Sigmoid colon (tissue), 4 donors: ENCODE measurements around the gene RHBG.
A peak's percentile ranks its signal among the peaks of the same experiment; 100 is the strongest.

Experiments used
- CTCF ChIP-seq, 4 experiments: fragments of 450-650 bp in 3 of 4; fragments of 200-600 bp in 1 of 4; IDR thresholded peaks; one replicate each; pipeline ENCODE4 v1.5.1; 2016 to 2019; ENCODE audit warnings: antibody characterized with exemption in 4 of 4, mild to moderate bottlenecking in 3 of 4, moderate library complexity in 2 of 4
- EP300 ChIP-seq, 4 donors: sonication (generic); formaldehyde crosslinking; IDR thresholded peaks; one replicate each; pipeline ENCODE4 v1.6.1; 2017; ENCODE audit warnings: antibody characterized with exemption in 4 of 4
- POLR2A ChIP-seq, 2 donors: fragments of 450-650 bp; IDR thresholded peaks; one replicate each; pipeline ENCODE4 v1.6.1; 2016; ENCODE audit warnings: antibody characterized with exemption in 2 of 2, mild to moderate bottlenecking in 2 of 2, moderate library complexity in 2 of 2
- POLR2AphosphoS5 ChIP-seq, 4 donors: sonication (generic); formaldehyde crosslinking; IDR thresholded peaks; one replicate each; pipeline ENCODE4 v1.6.1; 2017; ENCODE audit warnings: antibody characterized with exemption in 4 of 4

- TF ChIP-seq POLR2A (IDR thresholded peaks at IDR 0.05) (no peak), CTCF (IDR thresholded peaks at IDR 0.05) (no peak), EP300 (IDR thresholded peaks at IDR 0.05) (no peak), POLR2AphosphoS5 (IDR thresholded peaks at IDR 0.05) (peak in 1 of 4 donors; percentile 47)
Measured at GRCh38 chr1:156420205-156421061, 51.4 kb downstream of the RHBG start.
